ENCODE measurements around the gene TOMM40. TPM values are rescaled to one million over a fixed set of nuclear protein-coding genes. Genes with fewer than 3 reads are reported as not detected.
A peak's percentile ranks its signal among the peaks of the same experiment; 100 is the strongest.
"Not testable (repeated sequence)": the region's sequence is repeated elsewhere in the genome, so short reads cannot be mapped to it uniquely, and the experiment has no call there.

TOMM40 gene
- total RNA-seq, 1 donor from 2014 or later, result 25.5 TPM

- Histone ChIP-seq H3K4me3 (no peak overlapping the region), H3K9me3 (no peaks in the 10 kb centered on the region), H3K27ac (peak overlapping the region in 1 of 2 donors; percentile 32), H3K27me3 (no peaks in the 10 kb centered on the region), H3K4me1 (no peaks in the 10 kb centered on the region), H3K36me3 (no peaks in the 10 kb centered on the region)
- intact Hi-C loops (cut with DNase I), result no loop called here
- DNase-seq (ENCODE audit: low spot score in 2 of 2), result peak; percentile 69 to 83
- TF ChIP-seq, protein P1, sequence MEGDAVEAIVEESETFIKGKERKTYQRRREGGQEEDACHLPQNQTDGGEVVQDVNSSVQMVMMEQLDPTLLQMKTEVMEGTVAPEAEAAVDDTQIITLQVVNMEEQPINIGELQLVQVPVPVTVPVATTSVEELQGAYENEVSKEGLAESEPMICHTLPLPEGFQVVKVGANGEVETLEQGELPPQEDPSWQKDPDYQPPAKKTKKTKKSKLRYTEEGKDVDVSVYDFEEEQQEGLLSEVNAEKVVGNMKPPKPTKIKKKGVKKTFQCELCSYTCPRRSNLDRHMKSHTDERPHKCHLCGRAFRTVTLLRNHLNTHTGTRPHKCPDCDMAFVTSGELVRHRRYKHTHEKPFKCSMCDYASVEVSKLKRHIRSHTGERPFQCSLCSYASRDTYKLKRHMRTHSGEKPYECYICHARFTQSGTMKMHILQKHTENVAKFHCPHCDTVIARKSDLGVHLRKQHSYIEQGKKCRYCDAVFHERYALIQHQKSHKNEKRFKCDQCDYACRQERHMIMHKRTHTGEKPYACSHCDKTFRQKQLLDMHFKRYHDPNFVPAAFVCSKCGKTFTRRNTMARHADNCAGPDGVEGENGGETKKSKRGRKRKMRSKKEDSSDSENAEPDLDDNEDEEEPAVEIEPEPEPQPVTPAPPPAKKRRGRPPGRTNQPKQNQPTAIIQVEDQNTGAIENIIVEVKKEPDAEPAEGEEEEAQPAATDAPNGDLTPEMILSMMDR (IDR thresholded peaks at IDR 0.05), result no peak
Measured at GRCh38 chr19:44925114-44925891, 34.2 kb downstream of the TOMM40 start.

- H3K27me3 ChIP-seq; intact Hi-C loops (cut with DNase I); H3K9me3 ChIP-seq; H3K27ac ChIP-seq; H3K4me1 ChIP-seq; DNase-seq (ENCODE audit: low spot score in 2 of 2); H3K36me3 ChIP-seq: not testable (repeated sequence)
- H3K4me3 ChIP-seq, result peak overlapping the region in 1 of 2 donors; percentile 42
Measured at GRCh38 chr19:44926245-44927077, 35.4 kb downstream of the TOMM40 start.

DNA sequence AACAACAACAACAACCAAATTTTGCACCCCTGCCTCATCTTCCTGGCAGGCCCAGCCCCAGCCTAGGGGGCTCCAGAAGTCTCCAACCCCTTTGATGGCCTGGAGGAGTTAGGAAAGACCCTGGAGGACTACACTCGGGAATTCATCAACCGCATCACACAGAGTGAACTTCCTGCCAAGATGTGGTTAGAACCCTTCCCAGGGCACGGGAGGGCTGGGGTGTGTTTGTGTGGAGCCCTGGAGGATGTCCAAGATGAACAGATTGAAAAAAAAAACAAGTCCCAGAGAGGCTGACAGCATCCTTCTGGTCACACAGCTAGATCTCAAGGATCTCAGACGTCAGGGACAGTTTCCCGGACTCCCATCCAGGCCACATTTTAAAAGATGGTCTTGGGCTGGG, 36.7 kb downstream of the TOMM40 start:
- H3K36me3 ChIP-seq, result no peaks in the 10 kb centered on the region
- no peaks in the 10 kb centered on the region for H3K9me3 ChIP-seq
- TF ChIP-seq, protein P1 (IDR thresholded peaks at IDR 0.05), result no peak
- H3K4me1 ChIP-seq, result no peaks in the 10 kb centered on the region
- no peaks in the 10 kb centered on the region for H3K27me3 ChIP-seq
- intact Hi-C loops (cut with DNase I), result no loop called here
- no peak for DNase-seq (ENCODE audit: low spot score in 2 of 2)
- no peak overlapping the region for H3K27ac ChIP-seq
- H3K4me3 ChIP-seq, result no peak overlapping the region

GRCh38 chr19:44930088-44930487, 39.0 kb downstream of the TOMM40 start:
- intact Hi-C loops (cut with DNase I), result no loop called here
- Histone ChIP-seq H3K4me1 (no peaks in the 10 kb centered on the region), H3K9me3 (no peaks in the 10 kb centered on the region), H3K27ac (no peak overlapping the region), H3K36me3 (no peaks in the 10 kb centered on the region), H3K4me3 (no peak overlapping the region), H3K27me3 (no peaks in the 10 kb centered on the region)
- TF ChIP-seq, protein P1 (IDR thresholded peaks at IDR 0.05), result no peak
- DNase-seq (ENCODE audit: low spot score in 2 of 2), result no peak

- TF ChIP-seq, protein P1 (IDR thresholded peaks at IDR 0.05), result no peak
- intact Hi-C loops (cut with DNase I), result no loop called here
- H3K27me3 ChIP-seq, result no peaks in the 10 kb centered on the region
- no peak overlapping the region for H3K4me3 ChIP-seq
- no peak for DNase-seq (ENCODE audit: low spot score in 2 of 2)
- H3K4me1 ChIP-seq, result no peaks in the 10 kb centered on the region
- H3K27ac ChIP-seq, result no peak overlapping the region
- H3K9me3 ChIP-seq, result no peaks in the 10 kb centered on the region
- H3K36me3 ChIP-seq, result no peaks in the 10 kb centered on the region
Measured at GRCh38 chr19:44931541-44931940, 40.5 kb downstream of the TOMM40 start.

- H3K9me3 ChIP-seq, result no peaks in the 10 kb centered on the region
- no peak for DNase-seq (ENCODE audit: low spot score in 2 of 2)
- intact Hi-C loops (cut with DNase I), result no loop called here
- H3K4me1 ChIP-seq, result no peaks in the 10 kb centered on the region
- H3K27me3 ChIP-seq, result no peaks in the 10 kb centered on the region
- TF ChIP-seq, protein P1 (IDR thresholded peaks at IDR 0.05), result no peak
- H3K36me3 ChIP-seq, result no peaks in the 10 kb centered on the region
- H3K4me3 ChIP-seq, result no peak overlapping the region
- no peak overlapping the region for H3K27ac ChIP-seq
Measured at GRCh38 chr19:44939668-44940067, 48.6 kb downstream of the TOMM40 start.
